GM19324 (cell line): Measurements from ENCODE around the gene DNMT3A.
"Not testable (repeated sequence)": the region's sequence is repeated elsewhere in the genome, so short reads cannot be mapped to it uniquely, and the experiment has no call there.

Source experiments
- ATAC-seq: cut with Tn5 transposase; IDR thresholded peaks from one replicate; pipeline ENCODE4 v1.9.1; 2021; ENCODE audit warnings: mild to moderate bottlenecking, moderate library complexity; ENCODE audit not compliant: unreplicated experiment, low FRiP score

DNMT3A gene

GRCh38 chr2:25286723-25287483 is 54.8 kb downstream of the DNMT3A start:
- no peak for ATAC-seq

DNA sequence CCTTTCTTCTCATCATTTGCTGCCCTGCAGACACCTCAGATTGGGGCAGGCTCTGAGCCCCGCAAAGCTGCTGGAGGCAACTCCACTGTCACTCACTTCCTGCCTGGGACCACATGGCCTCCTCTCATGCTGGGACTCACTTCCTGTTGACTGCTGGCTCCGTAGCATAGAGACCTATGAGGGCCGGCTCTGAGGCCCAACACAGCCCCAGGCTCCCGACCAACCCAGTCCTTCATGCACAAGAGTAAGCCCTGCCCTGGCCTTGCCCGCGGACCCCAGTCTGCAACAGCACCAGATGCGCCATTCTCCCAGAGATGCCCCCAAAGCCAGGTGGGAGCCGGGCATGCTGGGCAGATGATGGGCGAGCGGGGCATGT is 55.7 kb downstream of the DNMT3A start:
- ATAC-seq = peak; percentile 40

DNA sequence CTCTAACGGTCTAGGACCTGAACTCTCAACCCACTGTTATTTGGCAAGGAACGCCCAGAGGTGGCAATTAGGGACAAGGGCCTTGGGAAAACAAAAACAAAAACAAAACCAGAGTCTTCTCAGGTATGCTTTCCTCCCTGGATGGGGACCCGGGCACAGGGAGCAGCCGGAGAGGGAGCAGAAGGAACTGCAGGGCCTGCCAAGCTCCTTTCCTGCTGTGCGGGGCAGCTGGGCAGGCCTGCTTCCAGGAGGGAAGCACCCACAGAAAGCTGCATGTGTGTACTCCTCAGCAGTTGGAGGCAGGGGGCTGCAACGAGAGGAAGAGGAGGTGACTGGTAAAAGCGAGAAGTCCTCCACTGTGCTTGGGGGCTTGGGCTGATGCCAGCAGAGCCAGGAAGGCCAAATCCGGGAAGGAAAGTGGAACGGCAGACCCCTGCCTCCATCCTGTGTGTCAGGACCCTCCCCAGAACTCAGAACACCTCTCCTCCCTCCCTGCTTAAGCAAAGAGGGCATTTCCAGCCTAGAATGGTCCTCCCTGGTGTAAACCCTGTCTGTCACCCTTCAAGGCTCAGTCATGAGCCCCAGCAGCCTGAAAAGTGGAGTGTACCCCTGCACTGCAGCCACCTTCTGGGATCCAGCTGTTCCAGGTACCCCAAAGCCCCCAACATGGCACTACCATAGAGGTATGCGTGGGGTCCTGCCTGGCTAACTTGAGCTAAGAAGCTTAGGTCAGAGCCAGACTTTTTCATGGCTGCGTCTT is 56.3 kb downstream of the DNMT3A start:
- ATAC-seq = no peak

- ATAC-seq = no peak
These were observed 57.0 kb downstream of the DNMT3A start for GRCh38 chr2:25284756-25285155.

GRCh38 chr2:25283921-25284320 is 57.8 kb downstream of the DNMT3A start:
- ATAC-seq = no peak

DNA sequence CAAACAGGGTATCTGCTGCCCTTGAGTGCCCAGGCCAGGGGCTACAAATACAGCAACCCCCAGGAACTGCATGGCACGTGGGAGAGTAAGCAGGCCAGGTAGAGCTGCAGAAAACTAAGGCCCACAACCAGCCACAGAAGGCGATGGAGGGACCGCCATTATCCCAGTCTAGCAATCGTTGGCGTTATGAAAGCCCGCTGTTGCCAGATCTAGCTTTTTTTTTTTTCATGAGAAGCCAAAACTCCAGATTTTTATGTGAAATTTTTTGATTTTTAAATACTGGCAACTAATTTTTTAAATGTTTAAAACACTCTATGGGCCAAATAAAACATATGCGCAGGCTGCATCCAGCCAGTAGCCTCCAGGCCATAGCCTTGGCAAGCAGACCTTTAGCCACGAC is 59.8 kb downstream of the DNMT3A start:
- no peak for ATAC-seq

DNA sequence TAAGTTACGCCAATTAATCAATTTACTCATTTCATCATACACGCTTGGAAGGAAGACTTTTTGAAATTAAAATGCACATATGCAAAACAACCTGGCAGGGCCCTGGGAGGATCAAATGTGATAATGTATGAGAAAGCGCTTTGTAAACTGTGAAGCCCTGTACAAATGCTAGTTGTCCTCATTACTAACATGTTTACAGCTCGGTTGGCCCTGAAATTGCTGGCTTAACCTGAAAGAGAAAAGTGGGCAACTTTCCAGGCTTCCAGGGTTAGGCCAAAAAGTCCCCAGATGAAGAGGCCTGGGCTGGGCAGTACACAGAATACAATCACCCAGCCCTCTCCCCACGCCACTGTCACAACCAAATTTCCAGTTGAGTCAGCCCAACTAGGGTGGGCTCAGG is 60.2 kb downstream of the DNMT3A start:
- ATAC-seq = no peak

DNA sequence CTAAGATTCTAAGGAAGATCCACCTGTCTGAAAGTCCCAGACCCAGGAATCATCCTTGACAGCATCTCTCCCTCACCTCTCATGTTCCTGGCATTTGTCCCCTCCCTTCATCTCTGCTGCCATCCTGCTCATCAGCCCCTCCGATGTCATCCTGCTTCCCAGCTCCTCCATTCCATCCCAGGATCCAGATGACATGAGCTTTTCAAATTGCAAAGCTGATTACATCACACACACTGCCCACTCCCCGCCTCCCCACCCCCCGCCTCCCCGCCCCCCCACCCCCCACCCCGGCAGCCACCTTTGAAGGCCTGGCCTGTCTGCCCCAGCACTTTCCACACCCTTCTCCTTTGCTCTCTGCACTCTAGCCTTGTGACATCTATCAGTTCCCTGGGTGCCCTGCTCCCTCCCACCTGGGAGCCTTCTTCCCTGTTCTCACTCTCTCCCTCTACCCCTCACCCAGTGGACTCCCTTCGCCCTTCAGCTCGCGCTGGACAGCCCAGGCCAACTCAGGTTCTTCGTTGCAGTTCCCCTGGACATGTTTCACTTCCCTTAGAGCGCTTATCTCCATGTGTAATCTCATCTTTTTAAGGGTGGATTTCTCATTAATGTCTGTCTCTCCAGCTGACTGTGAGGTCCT is 61.6 kb downstream of the DNMT3A start:
- ATAC-seq = no peak

- ATAC-seq = peak; percentile 75
These were observed 62.6 kb downstream of the DNMT3A start for GRCh38 chr2:25279091-25279651.

- no peak for ATAC-seq
These were observed 64.9 kb downstream of the DNMT3A start for GRCh38 chr2:25276569-25277465.

DNA sequence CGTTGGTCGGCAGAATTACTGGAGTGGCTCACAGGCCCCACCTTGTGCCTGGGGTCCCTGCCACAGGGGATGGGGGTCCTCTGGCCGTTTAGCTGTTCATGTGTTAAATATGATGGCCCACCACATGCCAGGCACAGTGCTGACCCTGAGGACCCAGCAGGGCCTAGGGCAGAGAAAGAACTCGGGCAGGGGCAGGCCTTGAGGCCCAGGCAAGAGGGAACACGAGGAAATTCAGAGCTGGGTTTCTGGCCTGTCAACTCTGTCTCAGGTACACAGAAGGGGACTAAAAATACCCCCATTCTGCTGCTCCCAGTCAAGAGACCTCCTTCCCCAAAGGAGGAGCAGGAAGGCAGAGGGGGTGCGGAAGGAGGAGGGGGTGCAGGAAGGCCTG is 66.2 kb downstream of the DNMT3A start:
- no peak for ATAC-seq

GRCh38 chr2:25274868-25275574 is 66.7 kb downstream of the DNMT3A start:
- no peak for ATAC-seq

- ATAC-seq = no peak
These were observed 67.7 kb downstream of the DNMT3A start for GRCh38 chr2:25273985-25274535.

GRCh38 chr2:25272705-25273104 is 69.0 kb downstream of the DNMT3A start:
- ATAC-seq = not testable (repeated sequence)

GRCh38 chr2:25270061-25270460 is 71.7 kb downstream of the DNMT3A start:
- no peak for ATAC-seq

DNA sequence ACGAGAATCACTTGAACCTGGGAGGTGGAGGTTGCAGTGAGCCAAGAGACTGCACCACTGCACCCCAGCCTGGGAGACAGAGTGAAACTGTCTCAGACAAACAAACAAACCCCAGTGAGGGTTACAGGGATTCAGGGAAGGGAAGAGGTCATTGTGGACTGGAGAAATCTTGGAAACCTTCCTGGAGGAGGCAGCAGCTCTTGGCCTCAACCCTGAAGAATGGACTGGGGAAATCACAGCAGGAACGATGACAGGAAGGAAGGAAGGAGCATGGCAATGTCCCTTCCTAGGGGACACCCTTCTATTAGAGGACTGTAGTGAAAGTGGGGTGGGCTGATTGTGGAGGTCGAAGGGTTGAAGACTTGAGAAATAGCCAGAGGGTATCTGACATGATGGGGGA is 72.5 kb downstream of the DNMT3A start:
- ATAC-seq = no peak

- ATAC-seq = no peak
These were observed 73.6 kb downstream of the DNMT3A start for GRCh38 chr2:25268139-25268538.

DNA sequence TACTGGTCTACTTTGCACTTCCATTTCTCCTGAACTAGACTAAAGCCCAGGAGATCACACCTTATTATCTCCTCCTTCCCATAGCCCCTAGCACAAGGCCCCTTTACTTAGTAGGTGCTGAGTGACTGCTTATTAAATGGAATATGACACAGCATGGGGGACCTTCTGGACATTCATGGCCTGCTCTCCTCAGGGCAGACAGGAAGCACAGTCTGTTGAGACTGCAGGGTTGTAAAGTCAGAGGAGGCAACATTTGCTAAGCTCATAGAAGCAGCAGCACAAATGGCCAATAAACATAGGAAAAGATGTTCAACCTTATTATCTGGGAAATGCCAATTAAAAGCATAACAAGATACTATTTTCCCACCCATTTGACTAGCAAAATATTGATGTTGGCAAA is 75.3 kb downstream of the DNMT3A start:
- no peak for ATAC-seq

DNA sequence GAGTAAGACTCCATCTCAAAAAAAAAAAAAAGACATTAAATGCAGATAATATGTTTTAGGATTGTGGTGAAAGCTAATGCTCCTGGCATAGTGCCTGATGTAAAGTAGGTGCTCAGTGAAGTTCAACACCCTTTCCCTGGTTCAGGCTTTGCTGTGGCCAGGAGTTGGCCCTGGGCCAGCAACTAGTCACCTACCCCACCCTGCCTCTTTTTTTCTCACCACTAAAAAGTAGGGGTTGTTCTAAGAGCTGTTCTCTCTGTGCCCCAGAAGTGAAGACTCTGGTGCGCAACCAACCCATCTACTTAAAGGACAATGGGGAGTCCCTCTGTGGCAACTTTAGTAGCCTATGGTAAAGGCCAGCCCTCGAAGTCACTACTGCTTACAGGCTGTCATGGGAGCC is 75.9 kb downstream of the DNMT3A start:
- ATAC-seq = no peak
